ENCODE results near the gene MTO1. TPM values are rescaled to one million over a fixed set of nuclear protein-coding genes. Genes with fewer than 3 reads are reported as not detected.

Gene MTO1
- polyA plus RNA-seq, 1 of the 3 experiments (the other 2 are of a cell fraction), result 11.4 TPM

DNA sequence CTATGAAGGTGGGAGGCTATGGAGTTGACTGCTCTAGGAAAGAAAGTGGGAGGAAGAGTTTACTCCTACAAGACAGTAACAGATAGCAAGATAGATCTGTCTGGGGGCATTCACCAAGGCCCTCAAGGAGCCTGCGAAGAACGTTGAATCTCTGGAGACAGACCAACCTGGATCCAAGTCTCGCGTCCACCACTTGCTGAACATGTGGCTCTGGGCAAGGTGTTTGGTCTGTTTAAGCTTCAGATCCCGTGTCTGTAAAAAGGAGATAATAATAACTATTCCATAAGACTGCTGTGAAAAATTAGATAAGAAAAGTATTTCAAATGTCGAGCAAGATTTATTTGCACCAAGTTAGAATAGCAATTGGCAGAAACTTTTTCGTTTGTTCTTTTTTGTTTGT is 67.4 kb downstream of the MTO1 start:
- H3K4me2 ChIP-seq, result no peak overlapping the region
- no peaks in the 10 kb centered on the region for H3K9me2 ChIP-seq
- H3K9me3 ChIP-seq, result no peaks in the 10 kb centered on the region
- no peaks in the 10 kb centered on the region for H4K20me1 ChIP-seq (ENCODE audit: insufficient read depth)
- H3F3A ChIP-seq (replicated peaks; ENCODE audit: insufficient read depth), result no peaks in the 10 kb centered on the region
- no peak for TF ChIP-seq USF2 (IDR thresholded peaks at IDR 0.05; ENCODE audit: borderline replicate concordance, low read depth, low read length)
- TF ChIP-seq SMC3 (IDR thresholded peaks at IDR 0.05; ENCODE audit: low read depth, low read length), result no peak
- no peak for TF ChIP-seq TAF1 (IDR thresholded peaks at IDR 0.05; ENCODE audit: borderline replicate concordance, low read depth, low read length)
- no peak for TF ChIP-seq YY1 (IDR thresholded peaks at IDR 0.05; ENCODE audit: low read depth)
- TF ChIP-seq TCF12 (IDR thresholded peaks at IDR 0.05), result no peak
- TF ChIP-seq FOXJ3 (CRISPR knock-in tag; IDR thresholded peaks at IDR 0.05), result no peak
- TF ChIP-seq IRF3 (IDR thresholded peaks at IDR 0.05; ENCODE audit: low read depth, low read length), result no peak
- TF ChIP-seq, protein P1, sequence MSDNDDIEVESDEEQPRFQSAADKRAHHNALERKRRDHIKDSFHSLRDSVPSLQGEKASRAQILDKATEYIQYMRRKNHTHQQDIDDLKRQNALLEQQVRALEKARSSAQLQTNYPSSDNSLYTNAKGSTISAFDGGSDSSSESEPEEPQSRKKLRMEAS (IDR thresholded peaks at IDR 0.05; ENCODE audit: low read depth), result no peak
- TF ChIP-seq, protein P2, sequence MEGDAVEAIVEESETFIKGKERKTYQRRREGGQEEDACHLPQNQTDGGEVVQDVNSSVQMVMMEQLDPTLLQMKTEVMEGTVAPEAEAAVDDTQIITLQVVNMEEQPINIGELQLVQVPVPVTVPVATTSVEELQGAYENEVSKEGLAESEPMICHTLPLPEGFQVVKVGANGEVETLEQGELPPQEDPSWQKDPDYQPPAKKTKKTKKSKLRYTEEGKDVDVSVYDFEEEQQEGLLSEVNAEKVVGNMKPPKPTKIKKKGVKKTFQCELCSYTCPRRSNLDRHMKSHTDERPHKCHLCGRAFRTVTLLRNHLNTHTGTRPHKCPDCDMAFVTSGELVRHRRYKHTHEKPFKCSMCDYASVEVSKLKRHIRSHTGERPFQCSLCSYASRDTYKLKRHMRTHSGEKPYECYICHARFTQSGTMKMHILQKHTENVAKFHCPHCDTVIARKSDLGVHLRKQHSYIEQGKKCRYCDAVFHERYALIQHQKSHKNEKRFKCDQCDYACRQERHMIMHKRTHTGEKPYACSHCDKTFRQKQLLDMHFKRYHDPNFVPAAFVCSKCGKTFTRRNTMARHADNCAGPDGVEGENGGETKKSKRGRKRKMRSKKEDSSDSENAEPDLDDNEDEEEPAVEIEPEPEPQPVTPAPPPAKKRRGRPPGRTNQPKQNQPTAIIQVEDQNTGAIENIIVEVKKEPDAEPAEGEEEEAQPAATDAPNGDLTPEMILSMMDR (IDR thresholded peaks at IDR 0.05), result no peak
- TF ChIP-seq ELF1 (IDR thresholded peaks at IDR 0.05), result no peak
- TF ChIP-seq ZBTB33 (IDR thresholded peaks at IDR 0.05; ENCODE audit: borderline replicate concordance, low read depth), result no peak
- TF ChIP-seq, protein P3, sequence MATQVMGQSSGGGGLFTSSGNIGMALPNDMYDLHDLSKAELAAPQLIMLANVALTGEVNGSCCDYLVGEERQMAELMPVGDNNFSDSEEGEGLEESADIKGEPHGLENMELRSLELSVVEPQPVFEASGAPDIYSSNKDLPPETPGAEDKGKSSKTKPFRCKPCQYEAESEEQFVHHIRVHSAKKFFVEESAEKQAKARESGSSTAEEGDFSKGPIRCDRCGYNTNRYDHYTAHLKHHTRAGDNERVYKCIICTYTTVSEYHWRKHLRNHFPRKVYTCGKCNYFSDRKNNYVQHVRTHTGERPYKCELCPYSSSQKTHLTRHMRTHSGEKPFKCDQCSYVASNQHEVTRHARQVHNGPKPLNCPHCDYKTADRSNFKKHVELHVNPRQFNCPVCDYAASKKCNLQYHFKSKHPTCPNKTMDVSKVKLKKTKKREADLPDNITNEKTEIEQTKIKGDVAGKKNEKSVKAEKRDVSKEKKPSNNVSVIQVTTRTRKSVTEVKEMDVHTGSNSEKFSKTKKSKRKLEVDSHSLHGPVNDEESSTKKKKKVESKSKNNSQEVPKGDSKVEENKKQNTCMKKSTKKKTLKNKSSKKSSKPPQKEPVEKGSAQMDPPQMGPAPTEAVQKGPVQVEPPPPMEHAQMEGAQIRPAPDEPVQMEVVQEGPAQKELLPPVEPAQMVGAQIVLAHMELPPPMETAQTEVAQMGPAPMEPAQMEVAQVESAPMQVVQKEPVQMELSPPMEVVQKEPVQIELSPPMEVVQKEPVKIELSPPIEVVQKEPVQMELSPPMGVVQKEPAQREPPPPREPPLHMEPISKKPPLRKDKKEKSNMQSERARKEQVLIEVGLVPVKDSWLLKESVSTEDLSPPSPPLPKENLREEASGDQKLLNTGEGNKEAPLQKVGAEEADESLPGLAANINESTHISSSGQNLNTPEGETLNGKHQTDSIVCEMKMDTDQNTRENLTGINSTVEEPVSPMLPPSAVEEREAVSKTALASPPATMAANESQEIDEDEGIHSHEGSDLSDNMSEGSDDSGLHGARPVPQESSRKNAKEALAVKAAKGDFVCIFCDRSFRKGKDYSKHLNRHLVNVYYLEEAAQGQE (IDR thresholded peaks at IDR 0.05; ENCODE audit: low read depth, low read length), result no peak
- no peak for TF ChIP-seq RXRA (IDR thresholded peaks at IDR 0.05; ENCODE audit: borderline replicate concordance, low read depth)
- TF ChIP-seq NRF1 (IDR thresholded peaks at IDR 0.05; ENCODE audit: low read depth, low read length), result no peak
- TF ChIP-seq, protein P4, sequence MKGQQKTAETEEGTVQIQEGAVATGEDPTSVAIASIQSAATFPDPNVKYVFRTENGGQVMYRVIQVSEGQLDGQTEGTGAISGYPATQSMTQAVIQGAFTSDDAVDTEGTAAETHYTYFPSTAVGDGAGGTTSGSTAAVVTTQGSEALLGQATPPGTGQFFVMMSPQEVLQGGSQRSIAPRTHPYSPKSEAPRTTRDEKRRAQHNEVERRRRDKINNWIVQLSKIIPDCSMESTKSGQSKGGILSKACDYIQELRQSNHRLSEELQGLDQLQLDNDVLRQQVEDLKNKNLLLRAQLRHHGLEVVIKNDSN (IDR thresholded peaks at IDR 0.05; ENCODE audit: borderline replicate concordance, low read depth), result no peak
- no peak for TF ChIP-seq TEAD4 (IDR thresholded peaks at IDR 0.05; ENCODE audit: borderline replicate concordance, insufficient read depth)
- TF ChIP-seq EP300 (IDR thresholded peaks at IDR 0.05; ENCODE audit: borderline replicate concordance in 1 of 2, low read depth in 1 of 2, low read length in 1 of 2), result no peak
- TF ChIP-seq EZH2phosphoT487 (IDR thresholded peaks at IDR 0.05; ENCODE audit: borderline replicate concordance, low read depth), result no peak
- H3K36me3 ChIP-seq (replicated peaks in 1 of 2; ENCODE audit: control insufficient read depth in 1 of 2, insufficient read depth in 2 of 2, low read length in 1 of 2), result no peaks in the 10 kb centered on the region
- POLR2A ChIA-PET, result no interaction called here
- no peaks in the 10 kb centered on the region for H3K4me1 ChIP-seq (ENCODE audit: control insufficient read depth in 1 of 2, insufficient read depth in 2 of 2, low read depth in 1 of 2, low read length in 1 of 2)
- no peak overlapping the region for H3K27ac ChIP-seq (ENCODE audit: low read depth in 2 of 2, low read length in 1 of 2)
- no peak overlapping the region for H3K9ac ChIP-seq
- H3K79me2 ChIP-seq (ENCODE audit: insufficient read depth), result no peaks in the 10 kb centered on the region
- no peak overlapping the region for H2AFZ ChIP-seq (ENCODE audit: low read depth)
- WGBS (ENCODE audit: low lambda C conversion rate), result 76% methylated on average over 7 of the region's 7 CpGs
- DNase-seq, result no peak
- CTCF ChIA-PET, result interaction anchor here (1.0 kb wide), 1 partner anchor 77 kb away, joined by 5 read pairs; no protein-coding TSS in a partner anchor
- no peaks in the 10 kb centered on the region for H3K27me3 ChIP-seq (ENCODE audit: insufficient read depth)
- H3K4me3 ChIP-seq (ENCODE audit: low read depth in 2 of 2, low read length in 1 of 2), result no peak overlapping the region
